Activated T-helper 17 cell treated with anti-CD3 and anti-CD28 coated beads, Interleukin-2, amount 50 U/mL, for 72 hours (primary cell): ENCODE data around the gene PTCRA. TPM values are rescaled to one million over a fixed set of nuclear protein-coding genes. Genes with fewer than 3 reads are reported as not detected.
A peak's percentile ranks its signal among the peaks of the same experiment; 100 is the strongest.

Experiments
- ATAC-seq: fragments of 150-1000 bp; cut with Tn5 transposase; replicated peaks from 2 replicates; pipeline ENCODE4 v1.10.0; 2021; ENCODE audit warnings: mild to moderate bottlenecking, moderate library complexity
- H3K27ac Mint-ChIP-seq: one replicate; pipeline ENCODE4 v1.8.0; 2022; ENCODE audit warnings: mixed read lengths
- H3K27me3 Mint-ChIP-seq: one replicate; pipeline ENCODE4 v1.8.0; 2022; ENCODE audit warnings: mixed read lengths
- H3K36me3 Mint-ChIP-seq: one replicate; pipeline ENCODE4 v1.8.0; 2022; ENCODE audit warnings: low read depth, mild to moderate bottlenecking, mixed read lengths
- H3K4me1 Mint-ChIP-seq: one replicate; pipeline ENCODE4 v1.8.0; 2022; ENCODE audit warnings: mixed read lengths
- H3K4me3 Mint-ChIP-seq: one replicate; pipeline ENCODE4 v1.8.0; 2022; ENCODE audit warnings: mild to moderate bottlenecking, mixed read lengths
- H3K9me3 Mint-ChIP-seq: one replicate; pipeline ENCODE4 v1.8.0; 2022; ENCODE audit warnings: mixed read lengths
- total RNA-seq, 2 donors: library from RNA; stranded (reverse); gene quantifications; one replicate each; pipeline ENCODE4 v1.2.3, GENCODE V29; 2022

Gene PTCRA
- total RNA-seq, 2 donors from 2014 or later = not detected

- no peak for ATAC-seq
- Mint-ChIP-seq H3K4me3 (no peak overlapping the region), H3K9me3 (no peaks in the 10 kb centered on the region), H3K36me3 (peaks cover 43% of the 10 kb centered on the region), H3K27me3 (no peaks in the 10 kb centered on the region), H3K4me1 (peaks cover 7% of the 10 kb centered on the region), H3K27ac (no peak overlapping the region)
Observed at GRCh38 chr6:42968126-42968701, 52.4 kb downstream of the PTCRA start.

DNA sequence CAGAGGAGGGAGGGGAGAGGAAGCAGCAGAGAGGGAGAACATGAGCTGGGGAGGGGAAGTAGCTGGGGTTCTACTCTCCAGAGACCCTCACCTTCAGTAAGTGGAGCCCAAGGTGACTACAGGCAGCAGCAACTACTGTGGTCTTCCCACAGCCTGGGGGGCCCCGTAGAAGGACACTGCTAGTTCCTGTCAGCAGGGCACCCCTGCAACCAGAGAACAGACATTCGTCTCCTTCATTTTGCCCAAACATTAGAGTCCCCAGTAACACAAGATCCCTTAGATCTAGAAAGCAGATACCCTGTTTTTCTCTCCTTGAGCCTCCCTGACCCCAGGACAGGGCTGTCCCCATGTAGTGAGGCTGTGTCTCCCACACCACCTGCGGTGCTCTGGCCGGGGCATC, 52.9 kb downstream of the PTCRA start:
- peaks cover 7% of the 10 kb centered on the region for H3K4me1 Mint-ChIP-seq
- no peak for ATAC-seq
- no peak overlapping the region for H3K4me3 Mint-ChIP-seq
- no peaks in the 10 kb centered on the region for H3K9me3 Mint-ChIP-seq
- peaks cover 44% of the 10 kb centered on the region for H3K36me3 Mint-ChIP-seq
- no peaks in the 10 kb centered on the region for H3K27me3 Mint-ChIP-seq
- H3K27ac Mint-ChIP-seq = no peak overlapping the region

GRCh38 chr6:42969431-42969830, 53.6 kb downstream of the PTCRA start:
- peaks cover 7% of the 10 kb centered on the region for H3K4me1 Mint-ChIP-seq
- H3K36me3 Mint-ChIP-seq = peaks cover 47% of the 10 kb centered on the region
- no peak overlapping the region for H3K4me3 Mint-ChIP-seq
- H3K27ac Mint-ChIP-seq = no peak overlapping the region
- ATAC-seq = no peak
- no peaks in the 10 kb centered on the region for H3K9me3 Mint-ChIP-seq
- no peaks in the 10 kb centered on the region for H3K27me3 Mint-ChIP-seq

DNA sequence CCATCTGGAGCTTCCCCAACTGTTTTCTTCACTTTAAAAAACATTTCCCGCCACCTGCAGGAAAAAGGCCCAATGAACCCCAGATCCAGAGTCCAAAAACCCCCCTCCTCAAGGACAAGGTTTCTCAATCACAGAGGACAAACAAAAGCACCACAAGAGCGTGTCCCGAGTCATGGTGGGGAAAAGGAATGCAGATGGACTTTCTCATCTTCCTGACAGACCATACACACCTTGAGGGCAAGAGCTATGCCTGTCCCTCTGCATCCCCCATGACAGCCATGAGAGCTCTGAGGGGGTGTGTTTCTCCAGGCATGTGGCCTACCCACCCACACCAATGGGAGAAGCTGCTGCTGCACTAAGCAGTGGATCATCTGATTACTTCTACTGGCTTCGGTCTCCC, 54.1 kb downstream of the PTCRA start:
- Mint-ChIP-seq H3K4me1 (peaks cover 10% of the 10 kb centered on the region), H3K9me3 (no peaks in the 10 kb centered on the region), H3K27me3 (no peaks in the 10 kb centered on the region), H3K27ac (no peak overlapping the region), H3K36me3 (peaks cover 42% of the 10 kb centered on the region), H3K4me3 (no peak overlapping the region)
- no peak for ATAC-seq

DNA sequence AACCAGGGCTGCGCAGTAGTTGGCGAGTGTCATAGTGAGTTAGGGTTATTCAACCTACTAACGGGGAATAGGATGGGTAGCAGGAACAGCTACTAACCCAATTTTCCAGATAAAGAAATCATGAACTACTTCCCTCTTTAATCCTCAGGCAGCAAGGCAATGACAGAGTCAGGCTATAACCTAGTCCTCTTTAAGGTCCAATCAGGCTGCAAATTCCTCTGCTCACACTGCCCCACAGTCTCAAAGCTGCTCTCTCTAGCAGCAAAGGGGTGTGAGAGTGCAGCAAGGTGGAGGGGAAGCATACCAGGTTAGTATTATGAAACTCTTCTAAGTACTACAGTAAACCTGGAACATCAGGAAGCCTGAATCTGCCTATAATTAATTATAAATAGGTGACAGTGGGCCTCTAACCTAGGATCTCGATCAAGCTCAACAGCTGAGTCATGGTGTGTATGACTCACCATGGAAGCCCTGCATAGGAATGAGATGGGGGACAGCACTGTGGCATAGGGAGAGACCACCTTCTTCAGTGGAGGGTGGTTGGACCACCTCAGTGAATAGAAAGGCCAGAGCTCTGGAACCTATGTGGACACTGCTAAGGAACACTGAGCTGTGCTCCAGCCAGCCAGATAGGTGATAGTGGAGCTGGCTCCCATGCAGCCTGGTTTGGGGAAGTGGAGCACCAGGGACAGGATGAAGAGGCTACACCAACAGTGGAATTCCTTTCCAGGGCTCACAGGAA, 55.2 kb downstream of the PTCRA start:
- Mint-ChIP-seq H3K4me1 (peaks cover 13% of the 10 kb centered on the region), H3K36me3 (peaks cover 33% of the 10 kb centered on the region), H3K27ac (peak overlapping the region; percentile 46), H3K9me3 (no peaks in the 10 kb centered on the region), H3K27me3 (no peaks in the 10 kb centered on the region), H3K4me3 (no peak overlapping the region)
- peak; percentile 46 for ATAC-seq

GRCh38 chr6:42971746-42972327, 56.0 kb downstream of the PTCRA start:
- no peak for ATAC-seq
- Mint-ChIP-seq H3K27me3 (no peaks in the 10 kb centered on the region), H3K9me3 (no peaks in the 10 kb centered on the region), H3K36me3 (peaks cover 31% of the 10 kb centered on the region), H3K4me3 (no peak overlapping the region), H3K4me1 (peaks cover 16% of the 10 kb centered on the region), H3K27ac (peak overlapping the region; percentile 46)

DNA sequence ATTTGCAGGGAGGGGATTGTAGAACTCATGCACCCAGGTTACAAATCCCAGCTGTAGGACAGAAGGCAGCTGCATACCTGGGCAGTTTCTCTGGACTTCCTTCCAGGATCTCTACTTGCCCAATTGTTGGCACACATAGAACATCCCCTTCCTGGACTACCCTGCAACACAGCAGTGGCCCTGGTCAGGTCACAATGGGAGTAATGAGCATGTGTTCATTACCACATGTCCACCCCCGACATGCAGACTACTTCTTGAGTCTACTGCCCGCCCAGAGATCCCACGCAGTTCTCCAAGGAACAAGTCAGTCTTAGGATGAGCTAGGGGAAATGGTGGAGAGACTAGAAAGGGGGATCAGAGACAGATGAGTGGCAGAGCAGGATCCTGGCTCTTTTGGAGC, 58.1 kb downstream of the PTCRA start:
- H3K27me3 Mint-ChIP-seq = no peaks in the 10 kb centered on the region

GRCh38 chr6:42974919-42975505, 59.2 kb downstream of the PTCRA start:
- H3K9me3 Mint-ChIP-seq = no peaks in the 10 kb centered on the region
- peak overlapping the region; percentile 23 for H3K4me3 Mint-ChIP-seq
- H3K27me3 Mint-ChIP-seq = no peaks in the 10 kb centered on the region
- H3K36me3 Mint-ChIP-seq = peaks cover 41% of the 10 kb centered on the region
- peaks cover 29% of the 10 kb centered on the region for H3K4me1 Mint-ChIP-seq
- peak overlapping the region; percentile 82 for H3K27ac Mint-ChIP-seq
- ATAC-seq = no peak

More for the DNA sequence above, 58.1 kb downstream of the PTCRA start:
- peaks cover 20% of the 10 kb centered on the region for H3K4me1 Mint-ChIP-seq
- ATAC-seq = no peak
- H3K36me3 Mint-ChIP-seq = peaks cover 35% of the 10 kb centered on the region
- H3K27ac Mint-ChIP-seq = no peak overlapping the region
- no peaks in the 10 kb centered on the region for H3K9me3 Mint-ChIP-seq
- no peak overlapping the region for H3K4me3 Mint-ChIP-seq

Other genes with a start within 250 kb of the PTCRA start
- not detected for gene PRPH2, start 193.5 kb upstream of the PTCRA start, total RNA-seq
- gene TBCC, start 169.9 kb upstream of the PTCRA start, total RNA-seq = 10 to 100 TPM; 16.6 to 17.7 TPM
- 10 to 100 TPM; 16.7 to 19.3 TPM for gene BICRAL, start 134.0 kb upstream of the PTCRA start, total RNA-seq
- gene RPL7L1, start 36.4 kb upstream of the PTCRA start, total RNA-seq = 100 to 1,000 TPM; 116 to 150 TPM
- 10 to 100 TPM; 28.5 to 30.5 TPM for gene CNPY3, start 13.4 kb downstream of the PTCRA start, total RNA-seq
- under 1 TPM; 0.24 to 0.30 TPM for gene GNMT, start 44.7 kb downstream of the PTCRA start, total RNA-seq
- 10 to 100 TPM in 1 of 2 donors, 1 to 10 TPM in 1; 9.6 to 16.4 TPM for gene PEX6, start 63.1 kb downstream of the PTCRA start, total RNA-seq
- 10 to 100 TPM; 55.8 to 62.5 TPM for gene PPP2R5D, start 68.5 kb downstream of the PTCRA start, total RNA-seq
- gene MEA1, start 97.9 kb downstream of the PTCRA start, total RNA-seq = 10 to 100 TPM; 75.7 to 93.8 TPM
- gene KLHDC3, start 98.2 kb downstream of the PTCRA start, total RNA-seq = 10 to 100 TPM; 64.0 to 65.6 TPM
- gene RRP36, start 105.6 kb downstream of the PTCRA start, total RNA-seq = 10 to 100 TPM; 31.4 to 78.1 TPM
- 10 to 100 TPM; 11.4 to 22.3 TPM for gene CUL7, start 137.8 kb downstream of the PTCRA start, total RNA-seq
- 10 to 100 TPM; 65.2 to 67.3 TPM for gene MRPL2, start 143.4 kb downstream of the PTCRA start, total RNA-seq
- 10 to 100 TPM; 19.7 to 31.4 TPM for gene KLC4, start 143.6 kb downstream of the PTCRA start, total RNA-seq
- gene PTK7, start 160.3 kb downstream of the PTCRA start, total RNA-seq = 1 to 10 TPM in 1 of 2 donors, under 1 TPM in 1; 0.56 to 1.0 TPM